ENCODE data around the gene GABRG3. TPM values are rescaled to one million over a fixed set of nuclear protein-coding genes. Genes with fewer than 3 reads are reported as not detected.

Gene GABRG3
- total RNA-seq, result not detected

GRCh38 chr15:26970712-26971210 is at the start of gene GABRG3:
Gene GABRG3, plus strand, starts transcription at chr15:26971181.
- ATAC-seq, result no peak

- no peak for ATAC-seq
These were observed 49.5 kb upstream of the GABRG3 start for GRCh38 chr15:26921433-26921832.

GRCh38 chr15:26926081-26926480 is 44.9 kb upstream of the GABRG3 start:
- no peak for ATAC-seq

GRCh38 chr15:26928051-26928450 is 42.9 kb upstream of the GABRG3 start:
- no peak for ATAC-seq

GRCh38 chr15:26929588-26929987 is 41.4 kb upstream of the GABRG3 start:
- no peak for ATAC-seq

GRCh38 chr15:26934848-26935247 is 36.1 kb upstream of the GABRG3 start:
- no peak for ATAC-seq

- no peak for ATAC-seq
These were observed 35.7 kb upstream of the GABRG3 start for GRCh38 chr15:26935322-26935721.

- no peak for ATAC-seq
These were observed 34.5 kb upstream of the GABRG3 start for GRCh38 chr15:26936502-26936901.

GRCh38 chr15:26937134-26937533 is 33.8 kb upstream of the GABRG3 start:
- ATAC-seq, result no peak

GRCh38 chr15:26939398-26939797 is 31.6 kb upstream of the GABRG3 start:
- ATAC-seq, result no peak

- ATAC-seq, result no peak
These were observed 29.5 kb upstream of the GABRG3 start for GRCh38 chr15:26941489-26941888.

GRCh38 chr15:26943866-26944265 is 27.1 kb upstream of the GABRG3 start:
- no peak for ATAC-seq

- no peak for ATAC-seq
These were observed 25.9 kb upstream of the GABRG3 start for GRCh38 chr15:26945046-26945445.

GRCh38 chr15:26950001-26950400 is 21.0 kb upstream of the GABRG3 start:
- ATAC-seq, result no peak

- ATAC-seq, result no peak
These were observed 16.6 kb upstream of the GABRG3 start for GRCh38 chr15:26954403-26954802.

GRCh38 chr15:26967719-26968269 is 3.2 kb upstream of the GABRG3 start:
- no peak for ATAC-seq

GRCh38 chr15:26968806-26969205 is 2.2 kb upstream of the GABRG3 start:
- ATAC-seq, result no peak

GRCh38 chr15:26971271-26972018 is 464 bp downstream of the GABRG3 start:
- ATAC-seq, result no peak

- no peak for ATAC-seq
These were observed 1.7 kb downstream of the GABRG3 start for GRCh38 chr15:26972636-26973035.

- ATAC-seq, result no peak
These were observed 3.3 kb downstream of the GABRG3 start for GRCh38 chr15:26974120-26974780.

GRCh38 chr15:26981492-26981891 is 10.5 kb downstream of the GABRG3 start:
- ATAC-seq, result no peak

- ATAC-seq, result no peak
These were observed 12.8 kb downstream of the GABRG3 start for GRCh38 chr15:26983822-26984221.

- ATAC-seq, result no peak
These were observed 14.1 kb downstream of the GABRG3 start for GRCh38 chr15:26985050-26985449.

- ATAC-seq, result no peak
These were observed 25.3 kb downstream of the GABRG3 start for GRCh38 chr15:26996250-26996649.

Data from esophagus mucosa (tissue), 1 donor.